ENCODE data around the gene MUC5AC.

The MUC5AC gene

GRCh38 chr11:1121813-1122663 lies 35.7 kb upstream of the MUC5AC start:
- no peak for DNase-seq (ENCODE audit: low read depth in 2 of 2, low spot score in 1 of 2)

GRCh38 chr11:1122664-1123002 lies 35.1 kb upstream of the MUC5AC start:
- no peak for DNase-seq (ENCODE audit: low read depth in 2 of 2, low spot score in 1 of 2)

DNA sequence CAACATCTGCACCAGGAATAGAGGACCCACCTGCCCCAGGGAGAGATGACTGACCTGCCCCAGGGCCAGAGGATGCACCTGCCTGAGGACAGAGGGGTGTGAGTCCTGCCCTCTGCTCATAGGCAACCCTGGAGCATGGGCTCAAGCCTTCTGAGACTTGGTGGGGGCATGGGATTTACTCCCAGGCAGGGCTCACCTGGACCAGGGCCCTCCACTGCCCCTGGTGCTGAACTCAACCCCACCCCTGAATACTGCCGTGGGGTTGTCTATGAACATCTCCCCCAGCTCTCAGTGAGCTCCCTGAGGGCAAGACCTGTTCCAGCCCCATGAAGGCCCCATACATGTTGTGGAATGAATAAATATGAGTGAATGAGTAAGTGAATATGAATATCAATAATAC lies 33.8 kb upstream of the MUC5AC start:
- DNase-seq (ENCODE audit: low read depth in 2 of 2, low spot score in 1 of 2), result no peak

DNA sequence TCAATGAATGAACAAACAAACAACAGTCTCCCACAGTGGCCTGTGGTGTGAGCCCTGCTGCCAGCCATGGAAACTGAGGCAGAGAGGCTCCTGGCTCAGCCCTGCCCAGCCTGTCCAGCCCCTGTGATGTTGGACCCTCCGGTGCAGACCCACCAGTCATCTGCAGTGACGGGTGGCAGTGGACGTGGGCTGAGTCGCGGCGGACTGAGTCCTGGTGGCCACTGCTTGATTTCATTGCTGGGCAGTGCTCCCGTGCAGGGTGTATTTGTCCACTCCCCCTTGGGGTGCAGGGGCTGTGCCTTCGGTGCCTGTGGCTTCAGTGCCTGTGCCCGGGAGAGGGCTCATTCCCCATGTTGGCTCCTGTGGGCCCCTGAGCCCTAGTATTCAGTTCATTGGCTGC lies 31.9 kb upstream of the MUC5AC start:
- DNase-seq (ENCODE audit: low read depth in 2 of 2, low spot score in 1 of 2), result no peak

GRCh38 chr11:1126491-1126926 lies 31.2 kb upstream of the MUC5AC start:
- DNase-seq (ENCODE audit: low read depth in 2 of 2, low spot score in 1 of 2), result no peak

DNA sequence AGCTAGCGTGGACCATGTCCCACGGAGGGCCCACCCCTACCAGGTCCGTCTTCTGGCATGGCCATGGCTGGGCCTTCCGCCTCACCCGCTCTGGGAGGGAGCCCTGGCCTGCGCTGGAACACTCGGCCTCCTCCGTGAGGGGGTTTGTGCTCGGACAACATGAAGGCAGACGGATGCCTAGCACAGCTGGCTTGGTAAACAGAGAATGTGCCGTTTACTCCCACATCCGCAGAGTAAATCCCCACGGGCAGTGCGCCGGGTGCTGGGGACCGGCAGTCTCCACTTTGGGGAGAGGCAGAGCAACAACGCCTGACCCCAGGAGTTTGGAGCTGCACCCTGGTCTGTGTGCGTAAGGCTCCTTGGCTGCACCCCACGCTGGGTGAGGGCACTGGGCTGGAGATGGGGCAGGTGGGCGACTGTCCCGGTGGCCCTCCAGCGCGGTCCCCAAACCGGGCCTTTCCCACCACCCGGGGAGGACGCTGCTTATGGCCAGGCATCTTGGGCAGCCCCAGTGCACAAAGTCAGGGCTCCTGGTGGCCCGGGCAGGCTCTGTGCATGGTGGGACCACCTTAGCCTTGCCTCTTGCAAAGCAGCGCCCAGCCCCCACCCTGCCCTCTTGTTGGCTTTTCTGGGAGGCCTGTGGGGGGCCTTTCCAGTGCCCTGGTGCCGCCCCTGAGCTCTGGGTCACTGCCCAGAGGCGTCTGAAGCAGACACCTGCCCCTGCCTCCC lies 30.7 kb upstream of the MUC5AC start:
- DNase-seq (ENCODE audit: low read depth in 2 of 2, low spot score in 1 of 2), result no peak

DNA sequence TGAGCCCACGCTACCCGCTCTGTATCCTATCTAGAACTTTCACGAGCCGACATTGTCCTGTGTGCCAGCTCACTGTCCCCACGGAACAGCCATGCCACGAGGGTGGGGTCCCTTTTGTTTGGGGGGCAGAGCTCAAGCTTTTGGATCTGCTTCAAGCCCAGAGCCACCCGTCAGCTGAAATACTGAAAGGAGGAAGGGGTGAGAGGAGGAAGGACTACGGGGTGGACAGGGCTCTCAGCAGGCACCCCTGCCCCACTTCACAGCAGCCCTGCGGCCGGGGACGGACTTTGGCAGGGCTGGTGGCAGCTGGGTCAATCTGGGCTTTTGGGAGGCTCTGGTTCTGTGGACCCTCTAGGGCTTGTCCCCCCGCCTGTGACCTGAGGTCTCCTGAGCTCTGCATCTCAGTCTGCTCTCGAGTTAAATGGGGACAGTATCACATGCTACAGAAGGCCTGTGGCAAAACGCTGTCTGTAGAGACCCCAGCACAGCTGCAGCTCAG lies 30.0 kb upstream of the MUC5AC start:
- no peak for DNase-seq (ENCODE audit: low read depth in 2 of 2, low spot score in 1 of 2)

- no peak for DNase-seq (ENCODE audit: low read depth in 2 of 2, low spot score in 1 of 2)
These were observed 29.2 kb upstream of the MUC5AC start for GRCh38 chr11:1128311-1129142.

- no peak for DNase-seq (ENCODE audit: low read depth in 2 of 2, low spot score in 1 of 2)
These were observed 28.6 kb upstream of the MUC5AC start for GRCh38 chr11:1129143-1129610.

DNA sequence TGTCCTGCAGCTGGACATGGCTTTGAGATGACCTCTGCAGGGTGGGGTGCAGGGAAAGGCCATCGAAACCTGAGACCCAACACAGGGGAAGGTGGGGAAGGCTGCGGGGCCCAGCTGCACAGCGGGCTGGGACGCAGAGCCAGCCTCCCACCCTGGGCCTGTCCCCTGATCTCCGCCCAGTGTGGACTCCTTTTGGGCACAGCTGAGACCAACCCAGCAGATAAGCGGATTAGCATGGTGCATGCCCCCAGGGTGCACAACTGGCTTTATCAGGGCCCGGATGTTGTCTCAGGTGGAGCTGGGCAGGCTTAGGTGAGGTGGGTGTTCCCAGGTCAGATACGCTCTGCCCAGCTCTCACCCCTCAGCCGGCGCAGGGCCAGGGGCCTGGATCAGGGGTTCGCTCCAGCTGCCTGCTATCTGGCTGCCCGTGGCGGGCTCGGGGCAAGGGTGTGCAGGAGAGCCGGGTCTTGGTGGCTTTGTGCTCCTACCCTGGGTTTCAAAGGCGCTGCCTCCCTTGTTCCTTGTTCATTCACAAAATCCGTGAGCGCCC lies 28.1 kb upstream of the MUC5AC start:
- no peak for DNase-seq (ENCODE audit: low read depth in 2 of 2, low spot score in 1 of 2)

- no peak for DNase-seq (ENCODE audit: low read depth in 2 of 2, low spot score in 1 of 2)
These were observed 27.3 kb upstream of the MUC5AC start for GRCh38 chr11:1130276-1131032.

- no peak for DNase-seq (ENCODE audit: low read depth in 2 of 2, low spot score in 1 of 2)
These were observed 26.5 kb upstream of the MUC5AC start for GRCh38 chr11:1131033-1131911.

DNA sequence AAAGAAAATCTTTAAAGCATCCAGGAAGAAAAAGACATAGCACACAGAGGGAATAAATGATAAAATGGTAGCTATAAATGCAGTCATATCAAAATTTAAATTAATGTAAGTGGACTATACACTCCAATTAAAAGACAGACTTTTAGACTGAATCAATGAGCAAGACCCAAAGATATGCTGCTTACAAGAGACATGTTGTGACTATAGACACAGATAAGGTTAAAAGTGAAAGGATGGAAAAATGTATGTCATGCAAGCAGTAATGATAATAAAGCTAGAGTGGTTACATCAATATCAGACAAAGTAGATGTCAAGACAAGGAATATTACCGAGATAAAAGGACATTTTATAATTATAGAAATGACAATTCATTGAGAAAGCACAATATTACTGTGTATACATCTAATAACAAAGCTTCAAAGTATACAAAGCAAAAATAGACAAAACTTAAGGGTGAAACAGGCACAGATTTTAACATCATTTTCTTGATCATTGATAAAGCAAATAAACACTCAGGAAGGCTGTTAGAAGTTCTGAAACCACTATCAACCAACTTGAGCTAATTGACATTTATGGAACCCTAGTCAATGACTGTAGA lies 22.8 kb upstream of the MUC5AC start:
- DNase-seq (ENCODE audit: low read depth in 2 of 2, low spot score in 1 of 2), result no peak

DNA sequence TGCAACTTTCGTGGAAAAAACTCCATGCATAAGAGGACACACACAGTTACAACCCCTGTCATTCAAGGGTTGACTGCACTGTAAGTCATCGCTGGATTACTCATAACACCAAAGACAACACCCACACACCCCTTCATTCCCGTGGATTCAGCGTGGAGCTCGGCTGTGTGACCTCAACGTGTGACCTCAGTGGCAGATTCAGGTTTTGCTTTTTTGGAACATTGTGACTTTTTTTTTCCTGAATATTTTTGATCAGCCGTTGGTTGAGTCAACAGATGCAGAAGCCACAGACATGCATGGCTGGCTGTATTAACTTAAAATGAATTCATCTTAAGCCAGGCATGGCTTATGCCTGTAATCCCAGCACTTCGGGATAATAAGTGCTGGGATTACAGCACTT lies 19.7 kb upstream of the MUC5AC start:
- DNase-seq (ENCODE audit: low read depth in 2 of 2, low spot score in 1 of 2), result no peak

DNA sequence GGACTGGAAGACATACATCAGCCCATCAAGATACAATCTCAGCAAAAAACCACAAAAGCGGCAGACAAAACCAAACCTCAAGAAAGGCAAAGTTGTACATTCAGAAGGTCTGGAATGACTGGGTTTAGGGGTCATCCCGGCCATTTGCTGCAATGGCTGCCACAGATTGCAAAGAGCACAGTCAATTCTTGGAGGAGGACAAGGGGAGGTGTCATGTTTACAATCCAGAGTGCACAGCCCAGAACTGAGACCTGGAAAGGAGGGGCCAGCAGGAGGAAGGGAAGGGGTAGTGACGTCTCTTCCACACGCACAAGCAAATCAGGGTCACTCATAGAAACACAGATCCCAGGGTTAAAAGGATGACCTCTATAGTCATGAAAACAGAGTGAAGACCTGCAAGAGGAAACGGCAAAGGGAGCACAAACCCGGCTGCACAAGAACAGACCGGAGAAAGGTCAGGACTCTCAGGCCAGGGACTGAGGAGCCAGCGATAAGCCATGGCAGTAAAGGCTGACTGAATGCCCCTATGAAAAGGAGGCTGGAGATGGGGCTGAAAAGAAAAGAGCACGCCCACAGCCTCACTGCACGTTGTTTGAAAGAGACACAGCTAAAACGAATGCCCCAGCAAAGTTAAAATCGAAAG lies 18.2 kb upstream of the MUC5AC start:
- no peak for DNase-seq (ENCODE audit: low read depth in 2 of 2, low spot score in 1 of 2)

DNA sequence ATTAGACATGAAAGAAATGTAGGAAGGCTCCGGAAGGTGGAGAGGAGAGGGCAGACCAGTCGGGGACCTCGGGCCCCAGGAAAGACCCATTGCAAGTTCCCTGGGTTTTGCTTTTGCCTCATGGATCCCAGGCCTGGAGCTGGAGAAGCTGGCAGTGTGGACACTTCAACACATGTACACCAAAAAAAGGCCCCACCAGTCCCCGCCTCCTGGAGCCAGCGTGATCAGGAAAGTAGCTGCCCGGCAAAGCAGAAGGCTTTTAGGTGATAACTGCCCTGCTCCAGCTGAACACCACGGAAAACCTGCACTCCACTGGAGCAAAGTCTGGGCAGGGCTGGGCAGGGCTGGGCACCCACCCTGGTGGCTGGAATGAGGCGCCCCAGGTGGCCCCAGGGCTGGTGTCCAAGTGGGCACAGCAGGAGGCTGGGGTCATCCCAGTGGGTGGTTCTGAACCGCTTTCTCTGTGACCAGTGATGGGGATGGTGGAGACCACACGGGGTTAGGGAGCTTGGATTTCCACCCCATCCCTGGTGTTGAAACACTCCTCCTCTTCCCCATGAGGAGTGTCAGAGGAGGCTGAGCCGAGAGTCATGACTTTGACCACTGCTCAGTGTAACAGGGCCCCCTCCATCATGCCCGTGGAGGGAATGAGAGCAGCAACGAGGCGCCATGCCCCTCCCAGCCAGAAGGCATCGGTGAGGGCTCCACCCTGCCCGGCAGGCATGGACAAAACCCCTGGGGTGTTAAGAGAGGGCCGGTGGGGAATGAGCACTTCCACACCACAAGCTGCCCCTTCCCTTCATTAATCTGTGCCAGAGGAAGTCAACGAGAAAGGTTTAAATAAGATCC lies 16.9 kb upstream of the MUC5AC start:
- no peak for DNase-seq (ENCODE audit: low read depth in 2 of 2, low spot score in 1 of 2)

DNA sequence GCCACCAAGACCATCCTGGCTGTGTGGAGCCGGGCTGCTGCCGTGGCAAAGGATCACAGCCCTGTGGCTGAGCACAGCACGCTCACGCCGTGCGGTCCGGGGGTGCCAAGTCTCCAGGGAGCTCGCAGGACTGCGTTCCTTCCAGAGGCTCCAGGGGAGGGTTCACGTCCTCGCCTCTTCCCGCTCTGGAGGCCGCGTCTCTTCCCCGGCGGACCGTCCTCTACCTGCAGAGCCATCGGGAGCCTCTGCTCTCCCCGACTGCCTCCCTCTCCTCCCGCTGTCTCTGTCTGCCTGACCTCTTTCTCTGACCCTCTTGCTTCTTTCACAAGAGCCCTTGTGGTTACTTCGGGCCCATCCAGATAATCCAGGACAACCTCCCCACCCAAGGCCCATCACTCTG lies 11.4 kb upstream of the MUC5AC start:
- no peak for DNase-seq (ENCODE audit: low read depth in 2 of 2, low spot score in 1 of 2)

- DNase-seq (ENCODE audit: low read depth in 2 of 2, low spot score in 1 of 2), result no peak
These were observed 10.0 kb upstream of the MUC5AC start for GRCh38 chr11:1147792-1148191.
